ENCODE data around the gene KAT7.
"Not testable (repeated sequence)": the region's sequence is repeated elsewhere in the genome, so short reads cannot be mapped to it uniquely, and the experiment has no call there.

Gene KAT7

GRCh38 chr17:49788478-49789242, at the start of gene KAT7:
Gene KAT7, plus strand, starts transcription at chr17:49788681. Its CDS starts 154 bp downstream, at chr17:49788835.
- DNase-seq (ENCODE audit: low read depth) = peak; percentile 100

- no peak for DNase-seq (ENCODE audit: low read depth)
These were observed 48.7 kb upstream of the KAT7 start for GRCh38 chr17:49739641-49740271.

- no peak for DNase-seq (ENCODE audit: low read depth)
These were observed 47.3 kb upstream of the KAT7 start for GRCh38 chr17:49741009-49741691.

GRCh38 chr17:49741692-49742076, 46.8 kb upstream of the KAT7 start:
- DNase-seq (ENCODE audit: low read depth) = no peak

- DNase-seq (ENCODE audit: low read depth) = no peak
These were observed 46.3 kb upstream of the KAT7 start for GRCh38 chr17:49742166-49742638.

- DNase-seq (ENCODE audit: low read depth) = no peak
These were observed 43.0 kb upstream of the KAT7 start for GRCh38 chr17:49745175-49746139.

GRCh38 chr17:49746791-49747490, 41.5 kb upstream of the KAT7 start:
- DNase-seq (ENCODE audit: low read depth) = no peak

GRCh38 chr17:49747632-49748031, 40.8 kb upstream of the KAT7 start:
- DNase-seq (ENCODE audit: low read depth) = no peak

- no peak for DNase-seq (ENCODE audit: low read depth)
These were observed 40.3 kb upstream of the KAT7 start for GRCh38 chr17:49748223-49748622.

- no peak for DNase-seq (ENCODE audit: low read depth)
These were observed 39.7 kb upstream of the KAT7 start for GRCh38 chr17:49748791-49749190.

GRCh38 chr17:49749730-49750129, 38.8 kb upstream of the KAT7 start:
- DNase-seq (ENCODE audit: low read depth) = no peak

- no peak for DNase-seq (ENCODE audit: low read depth)
These were observed 36.0 kb upstream of the KAT7 start for GRCh38 chr17:49752508-49752907.

- no peak for DNase-seq (ENCODE audit: low read depth)
These were observed 34.5 kb upstream of the KAT7 start for GRCh38 chr17:49753959-49754391.

GRCh38 chr17:49755663-49756283, 32.7 kb upstream of the KAT7 start:
- DNase-seq (ENCODE audit: low read depth) = no peak

- DNase-seq (ENCODE audit: low read depth) = no peak
These were observed 31.9 kb upstream of the KAT7 start for GRCh38 chr17:49756323-49757150.

- no peak for DNase-seq (ENCODE audit: low read depth)
These were observed 31.2 kb upstream of the KAT7 start for GRCh38 chr17:49757151-49757777.

GRCh38 chr17:49758464-49759010, 29.9 kb upstream of the KAT7 start:
- DNase-seq (ENCODE audit: low read depth) = not testable (repeated sequence)

- DNase-seq (ENCODE audit: low read depth) = no peak
These were observed 29.3 kb upstream of the KAT7 start for GRCh38 chr17:49759203-49759602.

- DNase-seq (ENCODE audit: low read depth) = no peak
These were observed 28.2 kb upstream of the KAT7 start for GRCh38 chr17:49760296-49760695.
